NK-92 (cell line): Measurements from ENCODE around the gene KLK7.

Experiments
- DNase-seq: peaks from one replicate; lab custom pipeline; 2025; ENCODE audit not compliant: unreplicated experiment; lab: John Stamatoyannopoulos, UW

KLK7 gene

DNA sequence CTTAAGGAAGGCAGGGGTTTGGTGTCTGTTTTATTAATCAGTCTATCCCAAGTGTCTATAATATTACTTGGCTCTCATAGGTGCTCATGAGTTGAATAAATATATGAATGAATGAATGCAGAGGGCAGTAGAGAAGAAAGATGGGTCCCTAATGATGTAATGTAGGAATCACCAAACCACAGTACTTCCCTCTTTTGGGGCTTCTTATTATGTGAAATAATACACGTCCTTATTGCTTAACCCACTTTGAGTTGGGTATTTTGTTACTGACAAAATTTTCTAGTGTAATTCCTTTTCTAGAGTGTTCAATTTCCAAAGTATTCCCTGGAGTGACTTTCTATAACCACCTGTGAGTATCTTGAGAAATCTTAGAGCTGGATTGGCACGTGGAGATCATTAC is 44.1 kb downstream of the KLK7 start:
- DNase-seq = no peak

DNA sequence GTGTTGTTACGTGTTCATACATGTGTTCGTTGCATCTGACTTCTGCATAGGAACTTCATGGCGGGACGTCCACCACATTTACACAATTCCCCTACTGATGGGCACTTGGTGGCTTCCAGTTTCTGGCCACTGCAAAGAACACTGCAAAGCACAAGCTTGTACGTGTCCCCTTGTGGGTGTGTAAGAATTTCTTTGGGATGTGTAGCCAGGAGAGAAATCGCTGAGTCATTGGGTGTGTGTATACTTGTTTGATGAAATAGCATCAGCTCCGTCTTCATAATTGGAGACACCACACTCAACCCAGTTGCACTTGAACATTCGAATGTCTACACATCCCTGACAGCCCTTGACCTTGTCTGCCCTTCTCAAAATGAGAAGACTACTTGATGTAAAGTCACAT is 50.1 kb downstream of the KLK7 start:
- DNase-seq = no peak

DNA sequence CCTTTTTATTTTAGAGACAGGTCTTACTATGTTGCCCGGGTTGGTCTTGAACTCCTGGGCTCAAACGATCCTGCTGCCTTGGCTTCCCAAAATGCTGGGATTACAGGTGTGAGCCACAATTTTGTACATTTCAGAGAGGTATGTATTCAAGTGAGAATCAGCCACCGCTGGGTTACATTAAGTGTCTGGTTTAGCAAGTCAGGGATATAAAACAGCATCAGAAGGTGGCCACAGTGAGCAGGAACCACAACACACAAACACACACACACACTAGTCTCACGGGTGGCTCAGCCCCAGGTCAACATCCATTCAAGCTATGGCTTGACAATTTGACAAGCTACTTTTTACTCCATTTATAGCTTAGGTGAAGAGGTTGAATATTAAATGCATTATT is 51.0 kb downstream of the KLK7 start:
- DNase-seq = no peak

DNA sequence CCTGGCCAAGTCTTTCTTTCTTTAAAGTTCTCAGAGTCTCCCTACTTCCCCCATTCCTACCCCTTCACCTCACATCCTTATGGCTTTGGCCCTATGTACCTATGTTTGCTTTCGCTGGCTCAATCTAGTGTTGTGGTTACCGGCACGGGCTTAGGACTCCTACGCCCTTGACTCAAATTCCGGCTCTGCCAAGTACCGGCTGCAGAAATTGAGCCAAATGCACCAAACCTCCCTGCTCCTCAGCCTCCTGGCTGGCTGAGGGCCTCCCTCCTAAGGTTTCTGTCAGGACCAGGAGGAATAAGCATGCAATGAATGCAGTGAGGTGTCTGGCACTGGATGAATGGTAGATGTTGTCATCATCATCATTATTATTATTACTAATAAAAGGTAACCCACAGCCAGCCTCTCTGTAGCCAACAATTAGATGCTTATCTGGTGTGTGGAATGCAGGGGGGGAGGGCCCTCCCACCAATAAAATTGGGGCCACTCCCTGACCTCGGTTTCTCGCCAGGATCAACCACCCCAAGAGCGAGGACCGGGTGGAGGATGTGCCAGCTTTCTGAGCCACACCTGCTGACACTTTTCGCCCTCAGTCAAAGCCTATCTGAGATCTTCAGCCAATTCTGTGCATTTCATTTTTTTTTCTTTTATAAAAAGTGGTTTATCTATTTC is 51.6 kb downstream of the KLK7 start:
- DNase-seq = no peak

DNA sequence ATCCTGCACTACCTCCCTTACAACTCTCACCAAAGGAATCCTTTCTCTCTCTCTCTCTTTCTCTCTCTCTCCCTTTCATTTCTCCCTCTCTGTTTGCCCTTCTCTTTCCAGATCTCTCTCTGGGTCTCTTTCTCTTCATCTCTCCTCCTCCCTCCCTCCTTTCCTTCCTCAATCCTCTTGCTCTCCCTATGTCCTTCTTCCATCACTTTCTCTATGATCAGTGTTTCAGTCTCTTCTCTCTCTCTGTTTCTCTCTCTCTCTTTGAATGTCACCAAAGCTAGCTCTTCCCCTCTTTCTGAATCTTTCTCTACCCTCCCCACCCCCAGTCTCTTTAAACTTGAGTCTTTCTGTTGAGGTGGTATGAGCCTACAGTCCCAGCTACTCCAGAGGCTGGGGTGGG is 52.7 kb downstream of the KLK7 start:
- DNase-seq = no peak

DNA sequence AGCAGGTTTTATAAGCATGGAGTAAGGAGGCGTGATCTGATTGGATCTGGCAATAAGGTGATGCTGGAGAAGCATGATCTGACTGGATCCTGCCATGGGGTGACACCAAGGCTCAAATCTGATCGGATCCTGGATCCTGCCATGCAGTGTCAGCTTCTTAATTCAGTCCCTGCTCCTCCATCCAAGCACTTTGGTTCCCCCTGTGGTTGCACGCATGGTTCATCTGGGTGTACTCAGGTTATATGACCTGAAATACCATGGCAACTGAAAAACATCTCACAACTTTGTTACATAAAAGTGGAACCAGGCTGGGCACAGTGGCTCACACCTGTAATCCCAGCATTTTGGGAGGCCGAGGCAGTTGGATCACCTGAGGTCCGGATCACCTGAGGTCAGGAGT is 54.9 kb downstream of the KLK7 start:
- DNase-seq = no peak
